ENCODE results near the gene PRPF8. TPM values are rescaled to one million over a fixed set of nuclear protein-coding genes. Genes with fewer than 3 reads are reported as not detected.

Gene PRPF8
- total and polyA plus RNA-seq, 3 donors from 2014 or later, result 307 to 325 (median 315) TPM

GRCh38 chr17:1651559-1651844 is 33.2 kb downstream of the PRPF8 start:
- Histone ChIP-seq H3K36me3 (ENCODE audit: low read depth, missing control alignments) (peaks cover 4% of the 10 kb centered on the region), H3K4me3 (no peak overlapping the region), H3K27me3 (no peaks in the 10 kb centered on the region), H3K27ac (no peak overlapping the region), H3K4me1 (peaks cover 20% of the 10 kb centered on the region), H3K9me3 (no peaks in the 10 kb centered on the region)
- 88 to 100% methylated on average over 1 to 4 of the region's 4 CpGs for WGBS, 2 donors
- no peak for DNase-seq
- intact Hi-C loops (cut with DNase I; ENCODE audit: low total_unique reads), result no loop called here
- TF ChIP-seq POLR2A (IDR thresholded peaks at IDR 0.05), result no peak
- TF ChIP-seq, protein P1, sequence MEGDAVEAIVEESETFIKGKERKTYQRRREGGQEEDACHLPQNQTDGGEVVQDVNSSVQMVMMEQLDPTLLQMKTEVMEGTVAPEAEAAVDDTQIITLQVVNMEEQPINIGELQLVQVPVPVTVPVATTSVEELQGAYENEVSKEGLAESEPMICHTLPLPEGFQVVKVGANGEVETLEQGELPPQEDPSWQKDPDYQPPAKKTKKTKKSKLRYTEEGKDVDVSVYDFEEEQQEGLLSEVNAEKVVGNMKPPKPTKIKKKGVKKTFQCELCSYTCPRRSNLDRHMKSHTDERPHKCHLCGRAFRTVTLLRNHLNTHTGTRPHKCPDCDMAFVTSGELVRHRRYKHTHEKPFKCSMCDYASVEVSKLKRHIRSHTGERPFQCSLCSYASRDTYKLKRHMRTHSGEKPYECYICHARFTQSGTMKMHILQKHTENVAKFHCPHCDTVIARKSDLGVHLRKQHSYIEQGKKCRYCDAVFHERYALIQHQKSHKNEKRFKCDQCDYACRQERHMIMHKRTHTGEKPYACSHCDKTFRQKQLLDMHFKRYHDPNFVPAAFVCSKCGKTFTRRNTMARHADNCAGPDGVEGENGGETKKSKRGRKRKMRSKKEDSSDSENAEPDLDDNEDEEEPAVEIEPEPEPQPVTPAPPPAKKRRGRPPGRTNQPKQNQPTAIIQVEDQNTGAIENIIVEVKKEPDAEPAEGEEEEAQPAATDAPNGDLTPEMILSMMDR (IDR thresholded peaks at IDR 0.05), result no peak

GRCh38 chr17:1650731-1651558 is 33.7 kb downstream of the PRPF8 start:
- Histone ChIP-seq H3K27me3 (no peaks in the 10 kb centered on the region), H3K27ac (peak overlapping the region; percentile 78 to 94), H3K4me1 (peaks cover 20% of the 10 kb centered on the region), H3K36me3 (ENCODE audit: low read depth, missing control alignments) (peaks cover 4% of the 10 kb centered on the region), H3K9me3 (no peaks in the 10 kb centered on the region), H3K4me3 (no peak overlapping the region)
- DNase-seq, result no peak
- intact Hi-C loops (cut with DNase I; ENCODE audit: low total_unique reads), result no loop called here
- no peak for TF ChIP-seq POLR2A (IDR thresholded peaks at IDR 0.05)
- TF ChIP-seq, protein P1 (IDR thresholded peaks at IDR 0.05), result no peak
- 66 to 71% methylated on average over 18 to 22 of the region's 22 CpGs for WGBS, 2 donors

- peak within 1 kb of the TSS; percentile 70 to 72 for H3K4me3 ChIP-seq
- H3K36me3 ChIP-seq (ENCODE audit: low read depth, missing control alignments), result no peaks in the 10 kb centered on the region
- peak; percentile 90 for DNase-seq
- intact Hi-C loops (cut with DNase I; ENCODE audit: low total_unique reads), result loop anchor here (5.0 kb wide), 1 partner anchor 73 kb away; no protein-coding TSS in a partner anchor
- WGBS, 2 donors, result 3 to 8% methylated on average over 5 to 23 of the region's 23 CpGs
- no peaks in the 10 kb centered on the region for H3K9me3 ChIP-seq
- peaks cover 20% of the 10 kb centered on the region for H3K4me1 ChIP-seq
- no peaks in the 10 kb centered on the region for H3K27me3 ChIP-seq
- H3K27ac ChIP-seq, result peak within 1 kb of the TSS; percentile 78 to 94
- no peak for TF ChIP-seq POLR2A (IDR thresholded peaks at IDR 0.05)
- TF ChIP-seq, protein P1 (IDR thresholded peaks at IDR 0.05), result no peak
Observed at GRCh38 chr17:1649844-1650501, 34.7 kb downstream of the PRPF8 start, which contains the start of gene RILP. RILP (minus strand) TSS chr17:1649866; CDS start chr17:1649804, 62 bp downstream.

GRCh38 chr17:1648963-1649843 is 35.5 kb downstream of the PRPF8 start:
- no peak for TF ChIP-seq POLR2A (IDR thresholded peaks at IDR 0.05)
- TF ChIP-seq, protein P1 (IDR thresholded peaks at IDR 0.05), result peak in 2 of 3 experiments; percentile 94 to 96
- DNase-seq, result peak; percentile 96
- H3K27me3 ChIP-seq, result no peaks in the 10 kb centered on the region
- 0 to 6% methylated on average over 7 to 55 of the region's 100 CpGs for WGBS, 2 donors
- H3K27ac ChIP-seq, result peak overlapping the region; percentile 78 to 94
- H3K4me1 ChIP-seq, result peaks cover 21% of the 10 kb centered on the region
- intact Hi-C loops (cut with DNase I; ENCODE audit: low total_unique reads), result loop anchor here (5.0 kb wide), 1 partner anchor 72 kb away; no protein-coding TSS in a partner anchor
- no peaks in the 10 kb centered on the region for H3K9me3 ChIP-seq
- peak overlapping the region; percentile 70 to 72 for H3K4me3 ChIP-seq
- H3K36me3 ChIP-seq (ENCODE audit: low read depth, missing control alignments), result no peaks in the 10 kb centered on the region
